ENCODE measurements around the gene PDGFRA.

Gene PDGFRA

DNA sequence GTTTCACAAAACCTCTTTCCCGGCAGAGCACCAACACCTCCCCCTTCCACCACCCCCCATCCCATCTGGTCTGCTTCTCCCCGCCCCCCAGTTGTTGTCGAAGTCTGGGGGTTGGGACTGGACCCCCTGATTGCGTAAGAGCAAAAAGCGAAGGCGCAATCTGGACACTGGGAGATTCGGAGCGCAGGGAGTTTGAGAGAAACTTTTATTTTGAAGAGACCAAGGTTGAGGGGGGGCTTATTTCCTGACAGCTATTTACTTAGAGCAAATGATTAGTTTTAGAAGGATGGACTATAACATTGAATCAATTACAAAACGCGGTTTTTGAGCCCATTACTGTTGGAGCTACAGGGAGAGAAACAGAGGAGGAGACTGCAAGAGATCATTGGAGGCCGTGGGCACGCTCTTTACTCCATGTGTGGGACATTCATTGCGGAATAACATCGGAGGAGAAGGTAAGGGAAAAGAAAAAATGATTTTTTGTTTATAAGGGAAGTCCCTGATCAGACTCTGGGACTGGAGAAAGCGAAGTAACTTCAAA, at the start of gene PDGFRA:
PDGFRA (plus strand) TSS at position 333 of the 541 bp plus-strand sequence. CDS start 29,476 bp downstream, outside the sequence.
- H3K9ac ChIP-seq (ENCODE audit: low read depth, low read length), result no peak within 1 kb of the TSS
- peak within 1 kb of the TSS; percentile 85 for H3K4me3 ChIP-seq (ENCODE audit: low read depth, low read length)
- H3K9me3 ChIP-seq (ENCODE audit: control insufficient read depth, insufficient read depth, low read length), result no peaks in the 10 kb centered on the region
- peaks cover 88% of the 10 kb centered on the region for H3K27me3 ChIP-seq (ENCODE audit: control insufficient read depth, insufficient read depth, low read length)
- peaks cover 9% of the 10 kb centered on the region for H3K4me1 ChIP-seq (ENCODE audit: control insufficient read depth, insufficient read depth, low read length)
- no peaks in the 10 kb centered on the region for H3K36me3 ChIP-seq (ENCODE audit: control insufficient read depth, insufficient read depth, low read length)

DNA sequence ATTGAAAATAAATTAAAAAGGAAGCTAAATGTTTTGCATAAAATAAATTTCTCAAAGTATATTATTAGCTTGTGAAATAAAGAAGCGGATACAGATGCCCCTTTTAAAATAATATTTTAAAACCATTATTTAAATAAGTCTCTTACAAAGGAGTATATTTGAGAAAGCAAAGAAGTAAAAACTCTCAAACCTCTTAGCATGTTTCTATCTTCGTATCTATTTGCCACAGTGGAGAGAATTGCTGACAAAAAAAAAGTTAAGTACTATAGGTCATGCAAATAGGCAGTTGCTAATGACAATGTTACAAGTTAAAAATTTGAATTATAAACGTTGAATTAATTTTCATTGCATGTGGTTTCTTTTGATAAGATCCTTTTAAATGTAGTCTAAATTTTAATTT, 44.5 kb upstream of the PDGFRA start:
- H3K36me3 ChIP-seq (ENCODE audit: control insufficient read depth, insufficient read depth, low read length), result no peaks in the 10 kb centered on the region
- no peak overlapping the region for H3K9ac ChIP-seq (ENCODE audit: low read depth, low read length)
- H3K4me3 ChIP-seq (ENCODE audit: low read depth, low read length), result no peak overlapping the region

DNA sequence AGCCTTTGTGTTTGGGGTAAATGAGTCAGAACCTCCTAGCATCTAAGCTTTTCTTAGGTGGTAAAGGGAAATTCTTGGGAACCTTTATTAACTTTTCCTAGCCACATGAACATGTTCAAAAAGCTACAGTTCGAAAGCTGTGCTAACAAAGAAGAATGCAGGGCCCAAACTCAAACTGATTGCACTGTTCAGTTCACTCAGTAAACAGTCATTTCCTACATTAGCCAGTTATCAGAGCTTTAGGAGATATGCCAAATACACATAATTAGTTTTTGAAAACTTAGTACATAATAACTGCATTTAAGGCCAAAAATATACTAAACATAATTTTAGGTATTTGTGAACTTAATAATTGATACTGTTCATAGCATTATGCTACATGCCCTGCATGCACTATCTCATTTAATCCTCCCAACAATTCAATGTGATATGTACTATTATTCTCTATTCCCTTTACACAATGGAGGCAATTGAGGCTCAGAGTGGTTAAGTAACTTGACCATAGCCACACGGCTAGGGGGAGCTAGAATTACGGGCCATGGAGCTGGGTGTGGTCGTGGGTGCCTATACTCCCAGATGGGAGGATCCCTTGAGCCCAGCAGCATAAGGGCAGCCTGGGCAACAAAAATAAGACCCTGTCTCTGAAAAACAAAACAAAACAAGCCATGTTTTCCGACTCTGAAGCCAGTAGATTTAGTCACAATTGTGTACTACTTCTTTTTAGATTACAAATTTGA, 43.9 kb upstream of the PDGFRA start:
- no peaks in the 10 kb centered on the region for H3K4me1 ChIP-seq (ENCODE audit: control insufficient read depth, insufficient read depth, low read length)
- no peaks in the 10 kb centered on the region for H3K36me3 ChIP-seq (ENCODE audit: control insufficient read depth, insufficient read depth, low read length)
- H3K9ac ChIP-seq (ENCODE audit: low read depth, low read length), result no peak overlapping the region
- H3K27me3 ChIP-seq (ENCODE audit: control insufficient read depth, insufficient read depth, low read length), result no peaks in the 10 kb centered on the region
- no peaks in the 10 kb centered on the region for H3K9me3 ChIP-seq (ENCODE audit: control insufficient read depth, insufficient read depth, low read length)
- no peak overlapping the region for H3K4me3 ChIP-seq (ENCODE audit: low read depth, low read length)

More for the DNA sequence above, 44.5 kb upstream of the PDGFRA start:
- Histone ChIP-seq H3K9me3 (ENCODE audit: control insufficient read depth, insufficient read depth, low read length) (no peaks in the 10 kb centered on the region), H3K27me3 (ENCODE audit: control insufficient read depth, insufficient read depth, low read length) (no peaks in the 10 kb centered on the region), H3K4me1 (ENCODE audit: control insufficient read depth, insufficient read depth, low read length) (no peaks in the 10 kb centered on the region)

DNA sequence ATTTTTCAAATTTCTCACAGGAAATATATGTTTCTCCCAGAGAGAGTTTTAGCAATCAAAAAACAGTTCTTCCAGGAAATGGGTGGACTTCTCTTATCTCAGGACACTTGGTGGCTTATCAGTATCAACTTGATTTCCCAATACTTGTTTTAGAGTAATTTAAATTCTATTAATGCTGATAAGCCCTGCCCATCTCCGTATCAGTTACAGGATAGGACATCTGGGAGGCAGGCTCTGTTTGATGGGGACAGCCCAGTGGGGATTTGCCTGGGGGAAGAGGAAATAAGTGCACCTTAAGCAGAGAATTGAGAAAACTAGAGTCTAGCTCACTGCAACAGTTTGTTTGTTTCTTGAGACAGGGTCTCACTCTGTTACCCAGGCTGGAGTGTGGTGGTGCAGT, 43.2 kb upstream of the PDGFRA start:
- Histone ChIP-seq H3K36me3 (ENCODE audit: control insufficient read depth, insufficient read depth, low read length) (no peaks in the 10 kb centered on the region), H3K27me3 (ENCODE audit: control insufficient read depth, insufficient read depth, low read length) (no peaks in the 10 kb centered on the region), H3K9ac (ENCODE audit: low read depth, low read length) (no peak overlapping the region), H3K9me3 (ENCODE audit: control insufficient read depth, insufficient read depth, low read length) (no peaks in the 10 kb centered on the region), H3K4me1 (ENCODE audit: control insufficient read depth, insufficient read depth, low read length) (no peaks in the 10 kb centered on the region), H3K4me3 (ENCODE audit: low read depth, low read length) (no peak overlapping the region)

DNA sequence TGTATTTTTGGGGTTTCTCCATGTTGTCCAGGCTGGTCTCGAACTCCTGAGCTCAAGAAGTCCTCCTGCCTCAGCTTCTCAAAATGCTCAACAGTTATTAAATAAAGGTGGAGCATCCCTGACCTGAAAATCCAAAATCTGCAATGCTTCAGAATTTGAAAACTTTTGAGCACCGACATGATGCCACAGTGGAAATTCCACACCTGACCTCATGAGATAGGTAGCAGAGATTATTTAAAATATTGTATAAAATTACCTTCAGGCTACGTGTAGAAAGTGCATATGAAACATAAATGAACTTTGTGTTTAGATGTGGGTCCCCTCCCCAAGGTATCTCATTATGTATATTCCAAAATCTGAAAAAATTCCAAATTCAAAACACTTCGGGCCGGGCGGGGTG, 42.7 kb upstream of the PDGFRA start:
- Histone ChIP-seq H3K9ac (ENCODE audit: low read depth, low read length) (no peak overlapping the region), H3K27me3 (ENCODE audit: control insufficient read depth, insufficient read depth, low read length) (no peaks in the 10 kb centered on the region)

DNA sequence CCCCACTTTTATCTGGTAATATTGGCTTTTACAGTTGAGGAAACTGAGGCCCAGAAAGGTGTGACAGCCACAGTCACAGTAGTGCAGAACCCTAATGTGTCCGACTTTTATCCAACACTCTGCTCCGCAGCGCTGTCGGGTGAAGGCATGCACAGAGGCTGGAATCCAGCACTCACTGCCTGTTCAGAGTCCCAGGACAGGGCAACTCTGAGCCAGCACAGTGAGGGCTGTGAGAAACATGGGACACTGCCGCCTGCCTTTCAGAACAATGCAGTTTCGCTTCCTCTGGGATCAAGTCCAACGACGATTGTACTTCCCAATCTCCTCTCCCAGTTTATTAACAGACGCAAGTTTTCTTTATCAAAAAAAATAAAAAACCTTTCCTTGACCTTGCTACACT, 41.9 kb upstream of the PDGFRA start:
- Histone ChIP-seq H3K4me3 (ENCODE audit: low read depth, low read length) (no peak overlapping the region), H3K9me3 (ENCODE audit: control insufficient read depth, insufficient read depth, low read length) (no peaks in the 10 kb centered on the region), H3K36me3 (ENCODE audit: control insufficient read depth, insufficient read depth, low read length) (no peaks in the 10 kb centered on the region), H3K27me3 (ENCODE audit: control insufficient read depth, insufficient read depth, low read length) (no peaks in the 10 kb centered on the region), H3K9ac (ENCODE audit: low read depth, low read length) (no peak overlapping the region), H3K4me1 (ENCODE audit: control insufficient read depth, insufficient read depth, low read length) (no peaks in the 10 kb centered on the region)

More for the DNA sequence above, 42.7 kb upstream of the PDGFRA start:
- H3K4me3 ChIP-seq (ENCODE audit: low read depth, low read length), result no peak overlapping the region
- no peaks in the 10 kb centered on the region for H3K4me1 ChIP-seq (ENCODE audit: control insufficient read depth, insufficient read depth, low read length)
- no peaks in the 10 kb centered on the region for H3K36me3 ChIP-seq (ENCODE audit: control insufficient read depth, insufficient read depth, low read length)
- no peaks in the 10 kb centered on the region for H3K9me3 ChIP-seq (ENCODE audit: control insufficient read depth, insufficient read depth, low read length)

DNA sequence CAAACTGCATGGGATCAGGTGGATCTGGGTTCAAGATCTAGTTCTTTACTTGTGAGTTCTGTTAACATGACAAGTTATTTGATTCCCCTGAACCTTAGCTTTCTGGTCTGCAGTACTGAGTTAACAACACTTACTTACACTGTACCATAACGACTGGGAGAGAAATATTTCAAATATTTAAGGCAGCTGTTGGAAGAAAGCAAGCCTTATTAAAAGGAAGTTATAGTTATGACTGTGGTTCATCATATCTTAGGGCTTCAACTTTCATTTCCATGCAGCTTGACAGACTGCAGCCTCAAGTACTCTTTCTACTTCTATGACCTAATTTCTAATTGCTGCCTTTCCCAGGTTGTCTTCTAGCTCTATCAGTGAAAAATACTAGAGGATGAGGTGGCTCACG, 40.0 kb upstream of the PDGFRA start:
- Histone ChIP-seq H3K9me3 (ENCODE audit: control insufficient read depth, insufficient read depth, low read length) (peaks cover 3% of the 10 kb centered on the region), H3K27me3 (ENCODE audit: control insufficient read depth, insufficient read depth, low read length) (no peaks in the 10 kb centered on the region), H3K4me1 (ENCODE audit: control insufficient read depth, insufficient read depth, low read length) (no peaks in the 10 kb centered on the region), H3K9ac (ENCODE audit: low read depth, low read length) (no peak overlapping the region), H3K4me3 (ENCODE audit: low read depth, low read length) (no peak overlapping the region), H3K36me3 (ENCODE audit: control insufficient read depth, insufficient read depth, low read length) (no peaks in the 10 kb centered on the region)

DNA sequence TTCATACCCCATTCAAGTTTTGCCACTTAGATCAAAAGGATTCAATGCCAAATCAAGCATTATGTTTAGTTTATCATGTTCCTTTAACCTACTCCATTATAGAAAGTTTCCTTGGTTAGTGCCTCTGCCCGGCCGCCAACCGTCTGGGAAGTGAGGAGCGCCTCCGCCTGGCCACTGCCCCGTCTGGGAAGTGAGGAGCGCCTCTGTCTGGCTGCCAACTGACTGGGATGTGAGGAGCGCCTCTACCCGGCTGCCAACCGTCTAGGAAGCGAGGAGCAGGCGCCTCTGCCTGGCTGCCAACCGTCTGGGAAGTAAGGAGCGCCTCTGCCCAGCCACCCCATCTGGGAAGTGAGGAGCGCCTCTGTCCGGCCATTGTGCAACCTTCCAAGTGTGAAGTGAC, 36.3 kb upstream of the PDGFRA start:
- no peaks in the 10 kb centered on the region for H3K36me3 ChIP-seq (ENCODE audit: control insufficient read depth, insufficient read depth, low read length)
- H3K27me3 ChIP-seq (ENCODE audit: control insufficient read depth, insufficient read depth, low read length), result no peaks in the 10 kb centered on the region
- no peaks in the 10 kb centered on the region for H3K4me1 ChIP-seq (ENCODE audit: control insufficient read depth, insufficient read depth, low read length)
- no peak overlapping the region for H3K4me3 ChIP-seq (ENCODE audit: low read depth, low read length)
- no peak overlapping the region for H3K9ac ChIP-seq (ENCODE audit: low read depth, low read length)
- peaks cover 3% of the 10 kb centered on the region for H3K9me3 ChIP-seq (ENCODE audit: control insufficient read depth, insufficient read depth, low read length)

DNA sequence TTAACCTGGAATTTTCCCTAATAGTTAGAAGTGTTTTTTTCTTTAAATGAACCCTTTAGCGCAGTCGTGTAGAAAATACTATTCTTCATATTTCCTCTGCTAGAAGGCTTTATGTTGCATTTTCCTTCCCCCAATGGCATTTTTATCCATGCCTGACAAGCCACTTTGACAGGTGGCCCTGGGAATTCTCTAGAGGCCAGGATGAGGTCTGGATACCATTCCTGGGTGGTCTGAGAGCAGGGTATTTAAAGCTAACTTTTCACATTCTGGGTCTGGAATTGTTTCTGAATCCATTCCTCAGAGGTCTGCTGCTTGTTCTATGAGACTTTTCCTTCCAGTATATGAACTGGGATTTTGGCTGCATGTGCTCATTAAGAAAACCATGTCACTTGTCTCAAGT, 31.2 kb upstream of the PDGFRA start:
- H3K9ac ChIP-seq (ENCODE audit: low read depth, low read length), result no peak overlapping the region
- H3K9me3 ChIP-seq (ENCODE audit: control insufficient read depth, insufficient read depth, low read length), result peaks cover under 1% of the 10 kb centered on the region
- no peaks in the 10 kb centered on the region for H3K36me3 ChIP-seq (ENCODE audit: control insufficient read depth, insufficient read depth, low read length)
- no peaks in the 10 kb centered on the region for H3K27me3 ChIP-seq (ENCODE audit: control insufficient read depth, insufficient read depth, low read length)
- H3K4me1 ChIP-seq (ENCODE audit: control insufficient read depth, insufficient read depth, low read length), result no peaks in the 10 kb centered on the region
- H3K4me3 ChIP-seq (ENCODE audit: low read depth, low read length), result no peak overlapping the region

DNA sequence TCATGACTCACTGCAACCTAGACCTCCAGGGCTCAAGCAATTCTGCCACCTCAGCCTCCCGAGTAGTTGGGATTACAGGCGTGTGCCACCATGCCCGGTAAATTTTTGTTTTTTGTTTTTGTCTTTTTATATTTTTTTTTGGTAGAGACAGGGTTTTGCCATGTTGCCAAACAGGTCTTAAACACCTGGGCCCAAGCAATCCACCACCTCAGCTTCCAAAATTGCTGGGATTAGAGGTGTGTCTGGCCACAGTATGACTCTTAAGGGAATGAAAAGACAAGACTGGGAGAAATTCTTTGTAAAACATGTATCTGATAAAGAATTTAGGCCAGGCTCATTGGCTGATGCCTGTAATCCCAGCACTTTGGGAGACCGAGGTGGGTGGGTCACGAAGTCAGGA, 29.2 kb upstream of the PDGFRA start:
- Histone ChIP-seq H3K4me1 (ENCODE audit: control insufficient read depth, insufficient read depth, low read length) (no peaks in the 10 kb centered on the region), H3K9ac (ENCODE audit: low read depth, low read length) (no peak overlapping the region), H3K9me3 (ENCODE audit: control insufficient read depth, insufficient read depth, low read length) (no peaks in the 10 kb centered on the region), H3K4me3 (ENCODE audit: low read depth, low read length) (no peak overlapping the region), H3K27me3 (ENCODE audit: control insufficient read depth, insufficient read depth, low read length) (no peaks in the 10 kb centered on the region), H3K36me3 (ENCODE audit: control insufficient read depth, insufficient read depth, low read length) (no peaks in the 10 kb centered on the region)

DNA sequence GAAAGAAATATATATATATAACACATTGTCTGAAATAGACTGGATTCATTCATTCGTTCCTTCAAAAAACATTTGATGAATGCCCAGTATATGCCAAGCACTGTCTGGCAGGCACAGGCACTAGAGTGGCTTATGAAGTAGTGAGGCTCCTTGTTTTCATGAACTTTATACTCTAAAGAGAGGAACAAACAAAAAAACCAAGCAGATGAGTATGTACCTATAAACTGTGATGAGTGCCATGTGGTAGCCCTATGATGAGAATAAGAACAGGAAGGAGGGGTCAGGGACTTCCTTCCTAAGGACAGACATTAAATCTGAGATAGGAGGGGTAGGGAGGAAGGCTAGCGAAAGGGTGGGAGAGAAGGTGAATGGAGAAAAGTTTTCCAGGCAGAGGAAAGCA, 19.5 kb upstream of the PDGFRA start:
- no peaks in the 10 kb centered on the region for H3K27me3 ChIP-seq (ENCODE audit: control insufficient read depth, insufficient read depth, low read length)
- no peaks in the 10 kb centered on the region for H3K9me3 ChIP-seq (ENCODE audit: control insufficient read depth, insufficient read depth, low read length)
- H3K9ac ChIP-seq (ENCODE audit: low read depth, low read length), result no peak overlapping the region
- no peaks in the 10 kb centered on the region for H3K36me3 ChIP-seq (ENCODE audit: control insufficient read depth, insufficient read depth, low read length)
- H3K4me3 ChIP-seq (ENCODE audit: low read depth, low read length), result no peak overlapping the region
- no peaks in the 10 kb centered on the region for H3K4me1 ChIP-seq (ENCODE audit: control insufficient read depth, insufficient read depth, low read length)

DNA sequence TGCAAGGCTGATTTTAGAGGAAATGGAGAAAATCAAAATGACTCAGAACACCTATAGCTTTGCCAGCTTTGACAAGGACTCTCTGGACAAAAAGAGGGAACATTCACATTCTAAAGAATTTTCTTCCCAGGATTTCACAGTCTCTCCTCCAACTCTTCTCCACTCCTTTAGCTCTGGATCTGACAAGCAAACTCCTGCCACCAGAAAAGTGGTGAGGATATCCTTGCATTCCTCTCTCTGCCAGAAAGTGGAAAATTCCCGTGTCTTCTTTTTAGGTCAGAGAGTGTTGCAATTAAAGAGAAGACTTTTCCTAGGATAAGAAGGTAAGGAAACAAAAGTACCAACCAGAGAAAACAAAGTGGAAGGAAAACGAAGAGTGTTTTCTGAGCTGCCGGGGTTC, 16.1 kb upstream of the PDGFRA start:
- peaks cover 7% of the 10 kb centered on the region for H3K27me3 ChIP-seq (ENCODE audit: control insufficient read depth, insufficient read depth, low read length)

More for the DNA sequence above, 16.1 kb upstream of the PDGFRA start:
- no peaks in the 10 kb centered on the region for H3K36me3 ChIP-seq (ENCODE audit: control insufficient read depth, insufficient read depth, low read length)
- H3K9me3 ChIP-seq (ENCODE audit: control insufficient read depth, insufficient read depth, low read length), result no peaks in the 10 kb centered on the region
- H3K9ac ChIP-seq (ENCODE audit: low read depth, low read length), result no peak overlapping the region
- H3K4me1 ChIP-seq (ENCODE audit: control insufficient read depth, insufficient read depth, low read length), result peaks cover 1% of the 10 kb centered on the region
- H3K4me3 ChIP-seq (ENCODE audit: low read depth, low read length), result no peak overlapping the region

All from iPS-15b (cell line).